GM18861 (cell line): ENCODE data around the gene TMEM179B.
"Not testable (repeated sequence)": the region's sequence is repeated elsewhere in the genome, so short reads cannot be mapped to it uniquely, and the experiment has no call there.

ENCODE experiments used
- ATAC-seq: cut with Tn5 transposase; IDR thresholded peaks from one replicate; pipeline ENCODE4 v1.9.1; 2021; ENCODE audit not compliant: unreplicated experiment

The TMEM179B gene

DNA sequence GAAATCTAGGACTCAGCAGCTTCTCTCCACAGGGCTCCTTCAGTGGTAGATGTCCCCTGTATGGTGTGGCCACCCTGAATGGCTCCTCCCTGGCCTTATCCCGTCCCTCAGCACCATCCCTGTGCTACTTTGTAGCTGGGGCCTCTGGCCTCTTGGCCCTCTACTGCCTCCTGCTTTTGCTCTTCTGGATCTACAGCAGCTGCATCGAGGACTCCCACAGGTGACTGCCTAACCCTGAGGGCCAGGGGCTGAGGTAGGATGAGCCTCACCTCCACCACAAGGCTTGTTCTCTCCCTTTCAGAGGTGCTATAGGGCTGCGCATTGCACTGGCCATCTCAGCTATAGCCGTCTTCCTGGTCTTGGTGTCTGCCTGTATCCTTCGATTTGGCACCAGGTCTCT is 1.8 kb downstream of the TMEM179B start:
- no peak for ATAC-seq

DNA sequence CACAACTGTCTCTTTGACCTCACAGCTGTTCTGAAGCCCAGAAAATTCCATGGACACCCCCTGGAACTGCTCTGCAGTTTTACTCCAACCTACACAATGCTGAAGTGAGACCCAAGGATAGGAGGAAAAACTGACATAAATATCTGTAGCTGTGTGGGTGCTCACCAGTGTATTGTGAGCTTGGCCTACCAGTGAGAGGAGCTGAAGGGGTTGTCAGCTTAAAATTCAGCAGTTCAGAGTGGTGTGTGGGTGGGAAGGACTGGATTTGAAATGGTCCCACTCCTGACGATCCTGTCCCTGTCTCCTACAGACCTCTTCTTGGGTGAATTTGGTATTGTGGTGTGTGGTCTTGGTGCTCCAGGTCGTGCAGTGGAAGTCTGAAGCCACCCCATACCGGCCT is 2.4 kb downstream of the TMEM179B start:
- ATAC-seq = no peak

GRCh38 chr11:62791501-62792201 is 4.4 kb downstream of the TMEM179B start, which contains the start of gene TMEM223:
TSS of gene TMEM223 (minus strand) at chr11:62792006. CDS start at chr11:62791994, 12 bp downstream.
- peak; percentile 48 for ATAC-seq

GRCh38 chr11:62792202-62792575 is 5.0 kb downstream of the TMEM179B start:
- ATAC-seq = no peak

- no peak for ATAC-seq
These were observed 7.1 kb downstream of the TMEM179B start for GRCh38 chr11:62794201-62794775.

DNA sequence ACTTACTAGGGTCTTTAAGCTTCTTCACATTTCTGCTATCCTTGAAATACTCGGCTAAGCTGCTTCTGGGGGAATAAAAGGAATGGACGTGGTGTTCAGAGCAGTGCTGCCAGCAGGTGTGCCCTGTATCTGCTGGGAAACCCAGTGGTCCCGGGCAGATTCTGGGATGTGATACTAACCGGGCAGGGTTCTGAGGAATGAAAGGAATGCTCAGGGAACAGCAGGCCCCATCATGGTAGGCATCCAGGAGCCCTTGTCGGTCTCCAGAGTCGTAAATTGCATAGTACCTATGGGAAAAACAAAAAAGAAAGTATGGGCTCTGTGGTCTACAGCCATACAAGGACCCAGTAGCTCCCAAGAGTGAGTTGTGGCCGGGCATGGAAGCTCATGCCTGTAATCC is 9.1 kb downstream of the TMEM179B start:
- no peak for ATAC-seq

DNA sequence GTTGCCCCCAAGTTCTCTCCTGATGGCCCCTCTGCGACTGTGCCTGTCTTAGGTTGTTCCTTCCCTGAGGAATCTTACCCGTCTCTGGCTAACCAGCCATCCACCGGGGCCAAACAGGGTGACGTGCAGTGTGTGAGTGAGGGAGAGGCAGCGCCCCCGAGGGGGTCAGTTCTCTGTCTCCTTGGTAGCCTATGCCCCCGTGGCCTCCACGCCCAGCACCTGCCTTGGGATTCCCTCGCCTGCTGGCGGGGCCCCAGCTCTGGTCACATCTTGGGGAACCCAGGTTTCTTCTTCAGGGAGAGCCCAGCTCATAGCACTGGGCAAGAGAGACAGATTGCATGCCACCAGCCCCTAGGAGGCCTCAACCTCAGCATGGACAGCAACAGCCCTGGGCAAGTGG is 12.3 kb downstream of the TMEM179B start:
- no peak for ATAC-seq

DNA sequence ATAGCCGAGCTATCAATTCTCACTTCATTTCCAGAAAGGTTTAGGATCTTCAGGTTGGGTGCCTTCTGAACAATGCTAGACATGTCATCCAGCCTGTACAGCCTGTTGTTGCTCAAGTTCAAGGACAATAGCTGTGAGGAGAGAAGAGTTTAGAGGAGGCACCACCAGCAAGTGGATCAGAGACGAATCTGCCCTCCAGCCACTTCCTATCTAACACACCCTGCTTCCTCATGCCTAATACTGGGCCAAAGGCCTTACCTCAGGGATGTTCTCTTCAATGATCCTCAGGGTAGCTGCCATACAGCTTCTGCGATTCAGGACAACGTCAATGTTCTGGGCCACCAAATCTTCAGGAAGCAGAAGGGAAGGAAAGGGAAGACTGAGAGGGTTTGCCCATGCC is 13.9 kb downstream of the TMEM179B start:
- no peak for ATAC-seq

DNA sequence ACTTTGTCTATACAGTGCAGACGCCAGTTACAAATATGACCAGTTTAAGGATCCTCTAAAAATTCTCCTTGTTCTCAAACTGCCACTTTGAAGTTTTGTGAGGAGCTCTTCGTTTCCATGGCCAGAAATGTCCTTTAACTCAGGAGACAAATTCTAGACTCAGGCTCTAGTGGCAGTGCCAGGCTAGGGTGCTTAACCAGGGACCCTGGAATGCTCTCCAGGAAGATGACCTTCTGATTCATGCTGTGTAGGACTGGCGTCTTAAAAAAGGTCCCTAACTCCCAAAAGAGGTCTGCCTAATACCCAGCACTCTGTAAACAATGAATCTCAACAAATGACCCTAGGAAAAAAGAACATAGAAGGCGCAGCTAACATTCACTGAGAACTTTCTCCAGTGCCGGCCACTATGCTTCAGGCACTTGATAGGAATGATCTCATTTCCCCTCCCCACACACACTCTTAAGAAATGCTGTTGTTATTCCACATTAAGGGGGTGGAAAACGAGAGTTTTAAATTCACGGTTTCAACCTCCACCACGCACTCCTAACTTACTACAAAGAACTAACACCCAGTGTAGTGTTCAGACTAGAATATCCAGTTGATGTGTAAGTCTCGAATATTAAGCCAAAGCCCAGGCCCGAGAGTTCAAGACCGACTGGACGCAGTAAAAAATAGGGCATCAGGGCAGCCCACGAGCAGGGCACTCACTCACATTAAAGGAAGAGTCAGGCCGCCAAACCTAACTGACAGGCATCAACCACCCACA is 17.3 kb downstream of the TMEM179B start:
- ATAC-seq = no peak

GRCh38 chr11:62805076-62805892 is 18.1 kb downstream of the TMEM179B start, which contains the start of gene NXF1:
TSS of gene NXF1 (minus strand) at chr11:62805440. CDS start at chr11:62805356, 84 bp downstream.
- peak; percentile 84 for ATAC-seq

GRCh38 chr11:62805961-62806441 is 18.8 kb downstream of the TMEM179B start:
- ATAC-seq = no peak

DNA sequence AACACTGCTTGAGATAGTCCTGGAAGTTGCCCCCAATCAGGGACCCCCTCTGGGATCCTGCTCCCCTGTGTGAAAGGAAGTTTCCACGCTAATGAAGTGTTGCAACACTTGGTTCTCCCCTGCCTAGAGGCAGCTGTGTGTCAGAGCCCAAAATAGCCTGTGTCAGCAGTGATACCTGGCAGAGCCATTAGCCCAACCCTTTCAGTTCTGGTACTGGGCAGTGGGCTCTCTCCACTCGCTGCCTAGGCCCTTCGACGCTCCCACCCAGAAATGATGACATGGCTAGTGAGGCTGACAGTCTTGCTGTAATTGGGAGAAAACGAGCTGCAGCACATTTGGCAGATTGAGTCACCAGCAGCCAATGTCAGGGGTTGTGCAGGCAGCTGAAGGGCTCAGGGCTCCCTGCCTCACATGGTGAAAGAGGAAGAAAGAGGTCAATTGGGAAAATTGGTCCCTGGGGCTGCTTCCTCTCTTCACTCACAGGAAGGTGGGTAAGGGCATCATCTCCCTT is 19.5 kb downstream of the TMEM179B start:
- no peak for ATAC-seq

DNA sequence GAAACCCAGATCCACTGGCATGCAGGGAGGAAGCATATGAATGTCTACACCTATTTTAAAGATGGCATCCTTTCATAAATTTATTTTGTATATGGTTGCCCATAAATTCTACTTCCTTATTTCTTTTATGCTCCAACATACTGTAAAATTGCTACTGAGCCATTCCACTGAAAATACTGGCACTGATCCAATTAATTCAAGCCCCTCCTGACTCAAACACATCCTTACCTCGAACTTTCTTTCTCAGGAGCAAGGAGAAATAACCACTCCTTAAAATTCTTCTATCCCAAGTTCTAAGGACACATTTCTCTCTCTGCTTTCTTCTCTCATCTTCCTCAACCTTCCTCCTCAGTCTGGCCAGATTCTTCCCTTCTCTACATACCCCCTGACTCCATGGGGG is 23.5 kb downstream of the TMEM179B start:
- no peak for ATAC-seq

- no peak for ATAC-seq
These were observed 24.5 kb downstream of the TMEM179B start for GRCh38 chr11:62811659-62812058.

GRCh38 chr11:62816557-62816956 is 29.4 kb downstream of the TMEM179B start:
- no peak for ATAC-seq

DNA sequence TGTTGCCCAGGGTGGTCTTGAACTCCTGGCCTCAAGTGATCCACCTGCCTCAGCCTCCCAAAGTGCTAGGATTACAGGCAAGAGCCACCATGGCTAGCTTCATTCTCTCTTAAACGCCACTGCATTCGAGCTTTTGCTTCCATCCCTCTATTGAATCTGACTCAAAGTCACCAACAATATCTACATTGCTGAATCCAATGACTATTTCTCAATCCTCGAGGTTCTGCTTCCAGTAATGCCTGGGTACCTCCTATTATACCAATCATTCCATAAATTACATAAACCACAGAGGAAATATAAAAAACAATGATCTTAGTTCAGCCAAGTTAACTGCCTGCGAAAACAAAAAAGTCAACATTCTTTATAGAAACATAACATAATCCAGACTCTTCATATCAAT is 29.9 kb downstream of the TMEM179B start:
- no peak for ATAC-seq

DNA sequence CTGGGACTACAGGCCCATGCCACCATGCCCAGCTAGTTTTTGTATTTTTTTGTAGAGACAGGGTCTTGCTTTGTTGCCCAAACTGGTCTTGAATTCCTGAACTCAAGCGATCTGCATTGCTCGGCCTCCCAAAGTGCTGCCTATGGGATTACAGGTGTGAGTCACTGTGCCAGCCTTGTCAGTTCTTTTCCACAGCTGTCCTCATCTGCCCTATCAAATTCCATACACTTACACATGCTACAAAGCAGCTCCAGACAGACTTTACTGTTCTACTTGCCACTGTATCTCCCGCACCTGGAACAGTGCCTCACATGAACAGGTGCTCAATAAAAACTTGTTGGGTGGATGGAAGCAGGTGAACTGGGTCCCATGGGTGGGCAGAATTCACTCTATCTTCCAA is 36.5 kb downstream of the TMEM179B start:
- no peak for ATAC-seq

GRCh38 chr11:62828130-62828529 is 40.9 kb downstream of the TMEM179B start:
- ATAC-seq = not testable (repeated sequence)

- no peak for ATAC-seq
These were observed 43.8 kb downstream of the TMEM179B start for GRCh38 chr11:62830904-62831519.
